ENCODE measurements around the gene CSTPP1.
A peak's percentile ranks its signal among the peaks of the same experiment; 100 is the strongest.
"Not testable (repeated sequence)": the region's sequence is repeated elsewhere in the genome, so short reads cannot be mapped to it uniquely, and the experiment has no call there.

CSTPP1 gene

GRCh38 chr11:47105974-47106373 is 169.4 kb downstream of the CSTPP1 start:
- no peak for DNase-seq

GRCh38 chr11:47106798-47107411 is 170.3 kb downstream of the CSTPP1 start:
- no peak for DNase-seq

- no peak for DNase-seq
Observed at GRCh38 chr11:47107744-47108143, 171.2 kb downstream of the CSTPP1 start.

- no peak for DNase-seq
Observed at GRCh38 chr11:47108214-47108613, 171.7 kb downstream of the CSTPP1 start.

GRCh38 chr11:47109051-47109726 is 172.6 kb downstream of the CSTPP1 start:
- no peak for DNase-seq

GRCh38 chr11:47109727-47110246 is 173.2 kb downstream of the CSTPP1 start:
- no peak for DNase-seq

- no peak for DNase-seq
Observed at GRCh38 chr11:47111318-47111804, 174.8 kb downstream of the CSTPP1 start.

- DNase-seq, result not testable (repeated sequence)
Observed at GRCh38 chr11:47112941-47113340, 176.4 kb downstream of the CSTPP1 start.

- DNase-seq, result peak; percentile 55
Observed at GRCh38 chr11:47118958-47119688, 182.6 kb downstream of the CSTPP1 start.

- DNase-seq, result no peak
Observed at GRCh38 chr11:47121056-47121455, 184.5 kb downstream of the CSTPP1 start.

GRCh38 chr11:47121731-47122130 is 185.2 kb downstream of the CSTPP1 start:
- DNase-seq, result no peak

- DNase-seq, result no peak
Observed at GRCh38 chr11:47123094-47123493, 186.5 kb downstream of the CSTPP1 start.

GRCh38 chr11:47124675-47125074 is 188.1 kb downstream of the CSTPP1 start:
- no peak for DNase-seq

GRCh38 chr11:47125083-47125482 is 188.5 kb downstream of the CSTPP1 start:
- no peak for DNase-seq

GRCh38 chr11:47127213-47127612 is 190.7 kb downstream of the CSTPP1 start:
- DNase-seq, result no peak

GRCh38 chr11:47130543-47130942 is 194.0 kb downstream of the CSTPP1 start:
- no peak for DNase-seq

- no peak for DNase-seq
Observed at GRCh38 chr11:47131136-47131535, 194.6 kb downstream of the CSTPP1 start.

GRCh38 chr11:47132490-47132889 is 195.9 kb downstream of the CSTPP1 start:
- no peak for DNase-seq

- DNase-seq, result no peak
Observed at GRCh38 chr11:47132981-47133380, 196.4 kb downstream of the CSTPP1 start.

GRCh38 chr11:47136327-47136726 is 199.8 kb downstream of the CSTPP1 start:
- no peak for DNase-seq

- DNase-seq, result no peak
Observed at GRCh38 chr11:47136921-47137320, 200.4 kb downstream of the CSTPP1 start.

- no peak for DNase-seq
Observed at GRCh38 chr11:47137476-47137875, 200.9 kb downstream of the CSTPP1 start.

- DNase-seq, result no peak
Observed at GRCh38 chr11:47139878-47140277, 203.3 kb downstream of the CSTPP1 start.

GRCh38 chr11:47143322-47143721 is 206.8 kb downstream of the CSTPP1 start:
- no peak for DNase-seq

Data from CD4-positive, alpha-beta T cell treated with Interleukin-15 for 1 hour (primary cell).